ENCODE results near the gene FES.

FES gene

DNA sequence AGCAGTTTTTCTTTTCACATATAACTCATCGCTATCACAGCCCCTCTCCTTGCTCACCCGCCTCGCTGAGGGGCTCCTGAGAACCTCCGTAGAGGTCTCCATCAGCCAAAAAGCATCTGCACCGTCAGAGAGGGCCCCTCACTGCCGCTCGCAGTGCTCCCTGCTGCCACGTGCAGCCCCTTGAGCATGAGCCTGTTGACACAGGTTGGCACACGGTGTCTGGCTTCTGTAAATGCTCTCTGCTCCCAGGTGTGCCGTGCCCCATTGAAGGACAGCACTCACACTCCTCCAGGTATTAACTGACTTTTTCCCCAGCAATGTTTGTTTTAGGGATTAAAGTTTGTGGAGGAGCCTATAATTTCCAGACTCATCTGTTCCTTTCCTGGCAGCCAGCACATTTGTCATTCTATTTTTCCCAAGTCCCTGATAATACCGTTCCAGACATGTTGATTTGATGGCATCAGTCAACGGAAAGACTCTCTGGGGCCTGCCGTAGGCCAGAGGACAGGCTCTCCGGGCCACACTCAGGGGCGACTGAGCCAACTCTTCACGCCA, 18.1 kb upstream of the FES start:
- DNase-seq (ENCODE audit: low read depth) = peak; percentile 46
- TF ChIP-seq, protein P1, sequence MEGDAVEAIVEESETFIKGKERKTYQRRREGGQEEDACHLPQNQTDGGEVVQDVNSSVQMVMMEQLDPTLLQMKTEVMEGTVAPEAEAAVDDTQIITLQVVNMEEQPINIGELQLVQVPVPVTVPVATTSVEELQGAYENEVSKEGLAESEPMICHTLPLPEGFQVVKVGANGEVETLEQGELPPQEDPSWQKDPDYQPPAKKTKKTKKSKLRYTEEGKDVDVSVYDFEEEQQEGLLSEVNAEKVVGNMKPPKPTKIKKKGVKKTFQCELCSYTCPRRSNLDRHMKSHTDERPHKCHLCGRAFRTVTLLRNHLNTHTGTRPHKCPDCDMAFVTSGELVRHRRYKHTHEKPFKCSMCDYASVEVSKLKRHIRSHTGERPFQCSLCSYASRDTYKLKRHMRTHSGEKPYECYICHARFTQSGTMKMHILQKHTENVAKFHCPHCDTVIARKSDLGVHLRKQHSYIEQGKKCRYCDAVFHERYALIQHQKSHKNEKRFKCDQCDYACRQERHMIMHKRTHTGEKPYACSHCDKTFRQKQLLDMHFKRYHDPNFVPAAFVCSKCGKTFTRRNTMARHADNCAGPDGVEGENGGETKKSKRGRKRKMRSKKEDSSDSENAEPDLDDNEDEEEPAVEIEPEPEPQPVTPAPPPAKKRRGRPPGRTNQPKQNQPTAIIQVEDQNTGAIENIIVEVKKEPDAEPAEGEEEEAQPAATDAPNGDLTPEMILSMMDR (IDR thresholded peaks at IDR 0.05; ENCODE audit: control insufficient read depth, extremely low read depth, insufficient read depth) = no peak
- H3K4me3 ChIP-seq (ENCODE audit: low read depth, low read length) = no peak overlapping the region

DNA sequence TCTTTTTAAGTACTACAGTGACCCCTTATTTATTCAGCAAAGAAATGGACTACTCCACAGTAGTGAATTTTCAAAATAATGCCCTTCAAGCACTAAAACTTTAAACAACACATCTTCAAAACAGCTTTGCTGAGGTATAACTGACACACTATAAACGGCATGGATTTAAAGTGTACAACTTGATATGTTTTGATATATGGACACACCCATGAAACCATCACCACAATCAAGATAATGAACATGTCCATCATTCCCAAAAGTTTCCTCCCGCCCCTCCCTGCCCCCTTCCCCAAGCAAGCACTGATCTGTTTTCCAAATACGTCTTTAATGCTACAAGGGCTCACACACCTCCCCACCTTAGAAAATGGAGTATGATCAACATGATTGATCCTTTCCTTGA, 17.5 kb upstream of the FES start:
- no peak overlapping the region for H3K4me3 ChIP-seq (ENCODE audit: low read depth, low read length)
- no peak for DNase-seq (ENCODE audit: low read depth)
- TF ChIP-seq, protein P1 (IDR thresholded peaks at IDR 0.05; ENCODE audit: control insufficient read depth, extremely low read depth, insufficient read depth) = no peak

DNA sequence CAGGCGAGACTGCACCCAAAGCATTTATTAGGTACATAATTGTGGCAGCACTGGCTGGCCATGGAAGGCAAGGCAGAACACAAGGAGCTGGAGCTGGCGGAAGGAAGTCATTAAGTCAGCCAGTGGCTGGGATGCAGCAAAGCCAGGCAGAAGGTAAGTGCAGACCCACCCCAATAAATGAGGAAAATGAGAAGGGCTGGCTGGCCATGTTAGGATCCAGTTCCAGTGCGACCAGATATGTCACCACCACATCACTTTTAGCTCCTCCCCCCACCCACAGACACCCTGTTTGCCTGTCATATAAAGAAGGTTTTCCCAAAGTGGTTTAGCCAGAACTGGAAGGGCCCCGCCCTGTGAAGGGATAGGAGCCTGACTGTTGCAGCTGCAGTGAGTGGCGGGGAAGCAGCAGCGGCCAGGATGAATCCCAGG, 16.0 kb upstream of the FES start, which contains the start of gene FURIN:
TSS of gene FURIN (plus strand) at position 328 of the 429 bp plus-strand sequence. CDS start 7,153 bp downstream, outside the sequence.
- H3K4me3 ChIP-seq (ENCODE audit: low read depth, low read length) = no peak within 1 kb of the TSS
- TF ChIP-seq, protein P1 (IDR thresholded peaks at IDR 0.05; ENCODE audit: control insufficient read depth, extremely low read depth, insufficient read depth) = no peak
- peak; percentile 59 for DNase-seq (ENCODE audit: low read depth)

DNA sequence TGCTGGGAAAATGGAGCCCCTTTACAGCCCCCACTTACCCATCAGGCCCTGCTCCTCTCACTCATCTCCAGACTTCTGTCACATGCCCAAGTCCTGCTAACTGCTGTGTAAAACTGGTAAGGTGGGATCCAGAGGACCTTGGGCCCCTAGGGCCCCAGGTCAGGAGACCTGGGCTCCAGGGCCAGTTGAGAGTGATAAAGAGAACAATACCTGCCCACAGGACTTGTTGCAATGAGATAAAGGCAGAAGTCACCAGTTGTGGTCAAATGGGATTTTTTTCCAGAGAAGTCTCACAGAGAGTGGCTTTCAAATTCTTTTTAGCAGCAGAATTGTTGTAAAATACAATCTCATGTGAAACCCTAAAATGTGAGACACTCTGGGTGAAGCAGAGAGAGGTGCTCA, 15.2 kb upstream of the FES start:
- H3K4me3 ChIP-seq (ENCODE audit: low read depth, low read length) = no peak overlapping the region
- DNase-seq (ENCODE audit: low read depth) = no peak
- TF ChIP-seq, protein P1 (IDR thresholded peaks at IDR 0.05; ENCODE audit: control insufficient read depth, extremely low read depth, insufficient read depth) = no peak

DNA sequence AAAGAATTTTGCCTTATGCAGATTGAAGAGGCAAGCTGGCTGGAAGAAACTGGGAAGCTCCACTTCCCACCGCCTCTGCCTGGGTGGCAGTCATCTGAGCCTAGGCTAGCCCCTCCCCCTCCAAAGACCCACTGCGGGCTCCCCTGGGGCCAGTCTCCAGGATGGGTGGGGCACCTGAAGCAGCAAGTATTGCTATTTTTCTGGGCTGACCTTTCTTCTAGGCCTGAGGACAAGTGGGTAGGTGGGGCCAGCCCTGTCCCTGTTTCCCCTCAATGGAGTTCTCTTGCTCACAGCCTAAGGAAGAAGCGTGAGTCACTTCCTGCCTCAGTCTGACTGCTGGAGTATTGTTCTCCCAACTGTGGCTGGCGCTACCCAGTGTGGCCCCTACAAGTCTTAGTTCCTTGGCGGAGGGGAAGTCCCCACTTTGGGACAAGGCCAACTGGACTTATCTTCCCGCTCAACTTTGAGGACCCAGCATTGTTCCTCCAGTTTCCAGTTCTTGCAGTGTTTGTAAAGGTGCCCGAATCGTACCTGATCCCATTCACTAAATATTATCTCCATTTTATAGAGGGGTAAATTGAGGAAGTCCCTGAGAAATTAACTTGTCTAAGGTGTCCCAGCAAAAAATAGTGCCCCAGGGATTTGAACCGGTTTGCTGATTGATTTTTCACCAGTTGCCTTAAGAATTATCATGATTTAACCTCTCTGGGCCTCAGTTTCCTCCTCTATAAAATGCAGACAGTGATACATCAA, 14.5 kb upstream of the FES start:
- DNase-seq (ENCODE audit: low read depth) = no peak
- TF ChIP-seq, protein P1 (IDR thresholded peaks at IDR 0.05; ENCODE audit: control insufficient read depth, extremely low read depth, insufficient read depth) = no peak
- H3K4me3 ChIP-seq (ENCODE audit: low read depth, low read length) = no peak overlapping the region

DNA sequence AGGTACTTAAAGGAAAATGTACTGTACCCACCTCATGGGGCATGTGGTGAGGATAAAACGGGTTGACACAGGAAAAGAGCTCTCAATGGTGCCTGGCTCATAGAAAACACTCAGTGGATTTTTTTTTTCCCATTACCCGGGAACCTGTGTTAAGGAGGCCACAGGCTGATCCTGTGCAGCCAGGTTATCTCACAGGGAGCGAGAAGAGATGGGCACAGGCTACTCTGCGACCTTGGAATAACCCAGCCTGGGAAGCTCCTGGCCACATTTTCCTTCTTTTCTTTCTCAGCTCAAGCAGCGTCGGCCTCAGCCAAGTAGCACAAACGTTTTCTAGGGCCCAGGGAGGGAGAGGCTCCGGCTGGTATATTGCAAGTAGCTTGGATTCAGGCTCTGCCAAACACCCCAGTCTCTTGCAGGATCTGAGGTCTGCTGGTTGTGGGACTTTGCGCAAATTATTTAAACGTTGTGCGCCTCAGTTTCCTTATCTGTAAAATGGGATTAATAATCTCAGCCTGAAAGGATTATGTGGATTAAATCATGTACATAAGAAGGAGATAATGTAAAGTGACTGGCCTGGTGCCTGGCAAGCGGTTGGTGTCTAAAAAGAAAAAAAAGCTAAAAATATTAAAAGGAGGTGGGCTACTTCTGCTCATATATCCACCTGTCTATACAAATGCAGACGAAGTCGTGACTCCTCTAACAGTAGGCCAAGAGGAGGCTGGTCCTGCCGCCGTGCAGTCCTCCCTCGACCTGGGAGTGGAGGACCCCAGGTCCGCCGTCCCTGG, 13.8 kb upstream of the FES start:
- DNase-seq (ENCODE audit: low read depth) = no peak
- peak overlapping the region; percentile 67 for H3K4me3 ChIP-seq (ENCODE audit: low read depth, low read length)
- TF ChIP-seq, protein P1 (IDR thresholded peaks at IDR 0.05; ENCODE audit: control insufficient read depth, extremely low read depth, insufficient read depth) = no peak

All from LNCaP clone FGC (cell line).